Thymus (tissue), 11 donors: ENCODE results near the gene CD209. TPM values are rescaled to one million over a fixed set of nuclear protein-coding genes. Genes with fewer than 3 reads are reported as not detected.

Source experiments
- DNase-seq, 9 donors: peaks; one replicate each; pipeline ENCODE4 v3.0.0-alpha.2; 2013; ENCODE audit warnings: low spot score in 9 of 9, low read depth in 6 of 9, missing footprints in 1 of 9
- H3K27ac ChIP-seq, 2 donors: one replicate each; pipeline ENCODE4 v1.5.1; 2013; ENCODE audit warnings: control low read depth in 1 of 2, low read depth in 1 of 2, low read length in 1 of 2, mild to moderate bottlenecking in 1 of 2, moderate library complexity in 1 of 2
- H3K27me3 ChIP-seq, 2 donors: one replicate each; pipeline ENCODE4 v1.5.1; 2013; ENCODE audit warnings: low read length in 1 of 2; ENCODE audit not compliant: control insufficient read depth in 2 of 2, insufficient read depth in 1 of 2
- H3K36me3 ChIP-seq, 2 donors: one replicate each; pipeline ENCODE4 v1.5.1; 2013; ENCODE audit warnings: low read length in 1 of 2, mild to moderate bottlenecking in 1 of 2, moderate library complexity in 1 of 2; ENCODE audit not compliant: control insufficient read depth in 2 of 2, insufficient read depth in 2 of 2
- H3K4me1 ChIP-seq, 2 donors: one replicate each; pipeline ENCODE4 v1.5.1; 2013; ENCODE audit warnings: low read length in 2 of 2; ENCODE audit not compliant: control insufficient read depth in 2 of 2, insufficient read depth in 2 of 2
- H3K4me3 ChIP-seq, 2 donors: one replicate each; pipeline ENCODE4 v1.5.1; 2013; ENCODE audit warnings: low read length in 2 of 2, control low read depth in 1 of 2, mild to moderate bottlenecking in 1 of 2
- H3K9me3 ChIP-seq, 2 donors: one replicate each; pipeline ENCODE4 v1.5.1; 2013; ENCODE audit warnings: low read length in 1 of 2, mild to moderate bottlenecking in 1 of 2; ENCODE audit not compliant: control insufficient read depth in 2 of 2, insufficient read depth in 1 of 2
- WGBS: extraction: QIAGEN DNeasy Blood & Tissue Kit; methylation state at CpG from one replicate; pipeline ENCODE4 v1.1.7; 2013; 5-methylcytosine and 5-hydroxymethylcytosine counted together
- polyA plus RNA-seq: library from polyadenylated mRNA; stranded (reverse); fragments of 200-250 nt; gene quantifications from one replicate; pipeline ENCODE4 v1.2.3, GENCODE V29; 2013
- total RNA-seq: library from RNA; stranded (reverse); fragments of 120-200 nt; gene quantifications from one replicate; pipeline ENCODE4 v1.2.4, GENCODE V29; 2013
- donor health status: healthy.

CD209 gene
- total and polyA plus RNA-seq, 2 donors, result 3.4 to 8.5 TPM

DNA sequence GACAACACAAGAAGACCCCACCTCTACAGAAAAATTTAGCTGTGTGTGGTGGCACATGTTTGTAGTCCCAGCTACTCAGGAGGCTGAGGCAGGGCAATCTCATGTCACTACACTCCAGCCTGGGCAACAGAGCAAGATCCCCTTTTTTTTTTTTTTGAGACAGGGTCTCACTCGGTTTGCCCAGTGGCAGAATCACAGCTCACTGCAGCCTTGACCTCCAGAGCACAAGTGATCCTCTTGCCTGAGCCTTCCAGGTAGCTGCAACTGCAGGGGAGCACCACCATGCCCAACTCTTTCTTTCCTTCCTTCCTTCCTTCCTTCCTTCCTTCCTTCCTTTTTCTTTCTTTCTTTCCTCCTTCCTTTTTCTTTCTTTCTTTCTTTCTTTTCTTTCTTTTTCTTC is 11.2 kb downstream of the CD209 start:
- H3K36me3 ChIP-seq, result no peaks in the 10 kb centered on the region
- DNase-seq, result no peak
- 57% methylated on average over 1 of the region's 1 CpG for WGBS
- no peak overlapping the region for H3K27ac ChIP-seq
- H3K9me3 ChIP-seq, result no peaks in the 10 kb centered on the region
- peaks cover 4 to 29% of the 10 kb centered on the region in 2 donors for H3K27me3 ChIP-seq
- H3K4me1 ChIP-seq, result no peaks in the 10 kb centered on the region
- H3K4me3 ChIP-seq, result no peak overlapping the region

DNA sequence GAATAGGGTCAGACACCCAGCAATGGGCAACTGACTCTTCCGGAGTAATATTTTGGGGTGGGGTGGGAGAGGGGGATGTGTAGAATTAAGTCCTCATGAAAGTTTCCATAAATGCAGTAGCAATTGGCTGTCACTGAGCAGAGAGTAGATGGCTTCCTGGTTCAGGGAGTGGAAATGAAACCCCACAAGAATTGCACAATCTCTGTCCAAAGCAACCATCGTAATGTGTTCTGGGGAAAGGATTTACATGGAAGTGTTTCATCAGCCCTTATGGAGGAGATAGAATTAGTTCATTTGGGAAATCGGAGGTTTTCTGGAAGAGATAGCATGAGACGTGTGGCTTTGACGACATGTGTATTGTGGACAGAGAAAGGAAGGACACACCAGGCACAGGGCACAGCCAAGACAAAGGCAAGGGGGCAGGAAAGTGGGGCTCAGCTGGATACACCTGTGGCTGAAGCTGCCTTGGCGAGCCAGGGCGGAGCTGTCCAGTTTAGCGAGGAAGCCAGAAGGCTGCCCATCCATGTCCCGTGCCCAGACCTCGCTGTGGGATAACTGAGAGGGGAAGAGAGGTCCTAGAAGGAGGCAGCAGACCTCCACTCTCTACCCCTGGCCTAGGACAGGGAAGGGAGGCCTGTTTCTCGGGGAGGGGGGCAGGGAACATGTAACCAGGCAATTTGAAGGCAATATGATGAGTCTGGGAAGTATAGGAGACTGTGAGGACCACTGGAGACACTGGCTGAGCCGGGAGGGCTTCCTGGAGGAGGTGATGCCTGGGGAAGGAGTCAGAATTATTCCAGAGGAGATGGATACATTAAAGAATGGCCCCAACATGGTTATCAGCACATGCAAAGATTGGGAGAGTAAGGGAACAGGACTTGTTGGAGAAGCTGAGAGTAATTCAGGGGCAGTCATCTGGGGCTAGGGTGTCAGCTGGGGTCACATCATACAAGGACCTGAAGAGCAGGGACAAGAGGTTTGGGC is 12.8 kb downstream of the CD209 start:
- H3K4me1 ChIP-seq, result no peaks in the 10 kb centered on the region
- H3K27ac ChIP-seq, result no peak overlapping the region
- no peaks in the 10 kb centered on the region for H3K9me3 ChIP-seq
- peaks cover 20 to 46% of the 10 kb centered on the region in 2 donors for H3K27me3 ChIP-seq
- 74% methylated on average over 12 of the region's 12 CpGs for WGBS
- no peaks in the 10 kb centered on the region for H3K36me3 ChIP-seq
- H3K4me3 ChIP-seq, result no peak overlapping the region
- DNase-seq, result no peak

DNA sequence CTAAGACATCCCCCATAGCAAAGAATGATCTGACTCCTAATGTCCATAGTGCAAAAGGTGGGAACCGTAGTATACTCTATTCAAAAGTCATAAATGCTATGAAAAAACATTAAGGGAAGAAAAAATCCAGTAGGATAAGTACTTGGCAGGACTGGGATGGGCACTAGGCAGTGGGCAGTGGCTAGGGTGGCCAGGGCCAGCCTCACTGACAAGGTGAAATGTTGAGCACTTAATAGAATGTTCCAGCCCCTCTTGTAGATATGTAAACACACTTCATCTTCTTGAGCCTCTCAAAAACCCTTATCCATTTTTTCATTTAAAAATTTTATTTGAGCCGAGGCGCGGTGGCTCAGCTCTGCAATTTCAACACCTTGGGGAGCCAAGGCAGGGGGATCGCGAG is 14.0 kb downstream of the CD209 start:
- Histone ChIP-seq H3K4me1 (no peaks in the 10 kb centered on the region), H3K9me3 (no peaks in the 10 kb centered on the region), H3K27ac (no peak overlapping the region), H3K36me3 (no peaks in the 10 kb centered on the region), H3K27me3 (peaks cover 29 to 57% of the 10 kb centered on the region in 2 donors), H3K4me3 (no peak overlapping the region)
- WGBS, result 88% methylated on average over 6 of the region's 6 CpGs
- DNase-seq, result no peak

DNA sequence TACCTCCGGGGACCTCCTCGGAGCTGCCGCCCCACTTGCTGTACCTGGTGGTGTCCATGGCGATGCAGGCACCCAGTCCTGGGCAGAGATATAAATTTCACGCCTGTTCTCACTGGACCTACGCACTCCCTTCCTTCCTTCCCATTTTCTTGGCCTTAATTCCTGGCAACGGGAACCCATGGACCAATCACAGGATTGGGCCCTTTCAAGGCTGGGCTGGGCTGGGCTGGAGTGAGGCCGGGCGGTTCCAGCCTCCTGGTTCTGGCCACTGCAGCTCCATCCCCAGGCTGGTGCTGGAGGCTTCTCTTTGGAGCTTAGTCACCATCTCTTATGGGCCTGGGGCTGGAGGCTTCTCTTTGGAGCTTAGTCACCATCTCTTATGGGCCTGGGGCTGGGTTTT is 15.3 kb downstream of the CD209 start, which contains the start of gene CLEC4G:
Gene CLEC4G, minus strand, starts transcription at position 66 of the 400 bp plus-strand sequence. Its CDS starts 8 bp downstream, at position 58.
- no peaks in the 10 kb centered on the region for H3K4me1 ChIP-seq
- no peak within 1 kb of the TSS for H3K4me3 ChIP-seq
- H3K36me3 ChIP-seq, result no peaks in the 10 kb centered on the region
- no peak within 1 kb of the TSS for H3K27ac ChIP-seq
- no peak for DNase-seq
- H3K9me3 ChIP-seq, result no peaks in the 10 kb centered on the region
- peaks cover 29 to 68% of the 10 kb centered on the region in 2 donors for H3K27me3 ChIP-seq
- WGBS, result 81% methylated on average over 9 of the region's 9 CpGs

DNA sequence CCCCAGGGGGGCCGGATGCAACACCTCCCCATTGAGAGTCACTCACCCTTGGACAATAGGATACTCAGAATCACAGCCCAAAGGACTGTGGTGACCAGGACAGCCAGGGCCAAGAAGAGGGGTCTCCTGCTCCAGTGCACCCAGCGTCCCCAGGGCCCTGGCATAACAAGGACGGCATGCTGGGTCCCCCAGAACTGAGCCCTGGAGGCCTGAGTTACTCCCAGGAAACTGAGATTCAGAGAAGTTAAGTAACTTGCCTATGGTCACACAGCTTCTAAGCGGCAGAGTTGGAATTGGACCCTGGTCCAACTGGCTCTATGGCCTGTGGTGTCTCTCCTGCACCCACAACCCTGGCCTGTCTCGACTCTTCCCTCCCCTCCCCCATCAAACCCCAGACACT is 15.7 kb downstream of the CD209 start:
- Histone ChIP-seq H3K4me3 (no peak overlapping the region), H3K9me3 (no peaks in the 10 kb centered on the region), H3K27ac (no peak overlapping the region), H3K4me1 (no peaks in the 10 kb centered on the region), H3K36me3 (no peaks in the 10 kb centered on the region), H3K27me3 (peaks cover 29 to 70% of the 10 kb centered on the region in 2 donors)
- no peak for DNase-seq
- WGBS, result 85% methylated on average over 5 of the region's 5 CpGs

DNA sequence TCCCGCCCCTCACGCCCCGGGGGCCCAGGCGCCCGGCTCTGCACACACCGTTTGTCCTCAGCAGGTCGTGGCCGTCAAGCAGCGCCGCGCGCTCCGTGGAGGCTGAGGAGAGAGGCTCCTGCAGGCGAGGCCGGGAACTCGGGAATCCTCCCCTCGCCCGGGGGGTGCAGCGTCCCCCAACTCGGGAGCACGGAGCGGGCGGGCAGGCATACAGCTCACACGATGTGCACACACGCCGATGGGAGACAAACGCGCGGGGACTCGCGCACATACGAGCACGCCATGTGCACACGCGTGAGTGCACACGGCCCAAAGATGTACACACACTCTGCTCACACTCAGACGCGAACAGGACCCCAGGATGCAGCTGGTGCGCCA is 16.1 kb downstream of the CD209 start:
- no peak for DNase-seq
- H3K27ac ChIP-seq, result no peak overlapping the region
- H3K36me3 ChIP-seq, result no peaks in the 10 kb centered on the region
- peaks cover 29 to 69% of the 10 kb centered on the region in 2 donors for H3K27me3 ChIP-seq
- no peak overlapping the region for H3K4me3 ChIP-seq
- H3K9me3 ChIP-seq, result no peaks in the 10 kb centered on the region
- no peaks in the 10 kb centered on the region for H3K4me1 ChIP-seq
- 71% methylated on average over 39 of the region's 39 CpGs for WGBS

DNA sequence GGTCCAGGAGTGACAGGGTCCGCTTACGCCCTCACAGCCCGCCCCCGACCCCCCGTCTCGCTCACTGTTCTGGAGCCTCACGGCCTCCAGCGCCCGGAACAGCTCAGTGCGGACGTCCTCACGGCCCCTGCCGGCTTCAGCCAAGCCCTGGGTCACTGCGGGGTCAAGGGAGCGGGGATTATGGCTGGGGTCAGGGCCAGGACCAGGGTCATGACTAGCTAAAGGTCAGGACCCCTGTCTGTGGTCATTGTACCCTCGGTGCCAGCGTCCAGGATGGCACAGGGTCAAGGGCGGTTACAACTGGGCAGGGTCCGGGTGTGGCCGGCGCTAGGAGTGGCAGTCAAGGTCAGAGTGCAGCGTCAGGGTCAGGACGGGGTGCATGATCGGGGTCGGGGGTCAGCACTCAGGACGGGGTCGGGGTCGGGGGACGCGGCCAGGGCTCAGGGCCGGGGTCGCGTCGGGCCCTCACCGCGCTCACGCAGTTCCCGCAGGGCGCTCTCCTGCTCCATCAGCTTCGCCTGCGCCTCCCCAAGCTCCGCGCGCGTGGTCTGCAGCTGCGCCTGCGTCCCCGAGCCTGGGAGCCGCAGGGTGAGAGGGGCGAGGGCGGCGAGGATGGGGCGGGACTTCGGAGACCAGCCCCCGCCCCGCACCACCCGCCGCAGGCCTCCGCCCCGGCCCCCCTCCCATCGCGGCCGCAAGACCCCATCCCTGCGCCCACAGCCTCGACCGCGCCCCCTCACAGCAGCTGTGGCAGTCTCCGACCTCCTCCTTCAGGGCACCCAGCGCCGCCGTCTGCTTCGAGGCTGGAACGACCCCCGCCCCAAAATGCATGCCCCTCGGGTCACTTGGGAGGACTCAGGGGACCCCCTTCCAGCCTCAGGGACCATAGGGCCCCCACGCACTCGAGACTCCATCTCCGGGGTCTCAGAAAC is 16.8 kb downstream of the CD209 start:
- 6% methylated on average over 78 of the region's 78 CpGs for WGBS
- no peak overlapping the region for H3K4me3 ChIP-seq
- H3K4me1 ChIP-seq, result no peaks in the 10 kb centered on the region
- H3K36me3 ChIP-seq, result no peaks in the 10 kb centered on the region
- no peak overlapping the region for H3K27ac ChIP-seq
- no peak for DNase-seq
- H3K9me3 ChIP-seq, result no peaks in the 10 kb centered on the region
- H3K27me3 ChIP-seq, result peaks cover 29 to 68% of the 10 kb centered on the region in 2 donors

DNA sequence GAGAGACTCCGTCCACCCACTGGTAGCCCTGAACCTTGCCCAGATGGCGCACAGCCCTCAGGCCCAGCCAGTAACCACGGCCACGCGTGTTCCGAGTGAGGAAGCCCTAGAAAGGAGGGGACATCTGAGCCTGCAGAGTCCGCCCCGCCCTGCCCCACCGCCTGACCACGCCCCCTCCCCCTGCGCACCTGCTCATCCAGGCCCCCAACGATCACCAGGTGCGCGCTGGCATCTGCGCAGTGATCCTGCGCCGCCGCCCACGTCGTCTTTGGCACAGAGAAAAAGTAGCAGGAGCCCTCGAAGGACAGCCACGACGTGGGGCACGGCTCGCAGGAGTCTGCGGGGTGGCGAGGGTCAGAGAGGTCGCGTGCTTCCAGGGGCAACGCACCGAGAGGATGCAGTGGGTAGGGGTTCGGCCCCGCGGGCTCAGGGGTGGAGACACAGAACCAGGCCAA is 17.5 kb downstream of the CD209 start:
- 10% methylated on average over 34 of the region's 34 CpGs for WGBS
- Histone ChIP-seq H3K4me1 (no peaks in the 10 kb centered on the region), H3K9me3 (no peaks in the 10 kb centered on the region), H3K36me3 (no peaks in the 10 kb centered on the region), H3K27me3 (peaks cover 29 to 67% of the 10 kb centered on the region in 2 donors), H3K4me3 (no peak overlapping the region), H3K27ac (no peak overlapping the region)
- DNase-seq, result no peak
